Thoracic aorta (tissue), 2 donors: ENCODE data around the gene CCL28. TPM values are rescaled to one million over a fixed set of nuclear protein-coding genes. Genes with fewer than 3 reads are reported as not detected.

Experiments used
- ATAC-seq: fragments of 150-250 bp; one replicate; pipeline ENCODE4 v1.8.0; 2017; ENCODE audit warnings: low read depth; ENCODE audit not compliant: insufficient number of reproducible peaks, low FRiP score
- DNase-seq: peaks from one replicate; pipeline ENCODE4 v3.0.0-alpha.2; 2020; ENCODE audit warnings: low spot score
- H3K27ac ChIP-seq, 2 donors: fragments of 200-600 bp; sonication (generic); 1 replicate in 1 of 2; 2 replicates in 1 of 2; pipeline ENCODE4 v1.5.1; 2016; ENCODE audit warnings: mild to moderate bottlenecking in 2 of 2, moderate library complexity in 2 of 2
- H3K27me3 ChIP-seq: fragments of 200-600 bp; sonication (generic); replicated peaks from 2 replicates; pipeline ENCODE4 v1.6.0; 2016; ENCODE audit warnings: mild to moderate bottlenecking; ENCODE audit not compliant: insufficient read depth
- H3K36me3 ChIP-seq: fragments of 200-600 bp; sonication (generic); one replicate; pipeline ENCODE4 v1.5.1; 2016
- H3K4me1 ChIP-seq, 2 donors: fragments of 200-600 bp; sonication (generic); 1 replicate in 1 of 2; 2 replicates in 1 of 2; pipeline versions ENCODE4 v1.5.1 to v1.6.0; 2016; ENCODE audit warnings: low read depth in 2 of 2, mild to moderate bottlenecking in 1 of 2; ENCODE audit not compliant: control insufficient read depth in 1 of 2
- H3K4me3 ChIP-seq: fragments of 200-600 bp; sonication (generic); 2 replicates; pipeline ENCODE4 v1.5.1; 2016; ENCODE audit warnings: mild to moderate bottlenecking
- H3K9me3 ChIP-seq: fragments of 200-600 bp; sonication (generic); 2 replicates; pipeline ENCODE4 v1.5.1; 2016
- CTCF ChIP-seq: fragments of 200-600 bp; sonication (generic); IDR thresholded peaks from one replicate; pipeline ENCODE4 v1.5.1; 2019; ENCODE audit warnings: antibody characterized with exemption
- total RNA-seq, 2 donors: library from RNA; depleted of rRNA; stranded (reverse); fragments of >200 nt; gene quantifications; one replicate each; pipeline versions ENCODE4 v1.1.0 to v1.2.3, GENCODE V29; 2016

Gene CCL28
- total RNA-seq, 2 donors from 2014 or later = 4.3 to 24.2 TPM

GRCh38 chr5:43416803-43417394 lies 4.7 kb upstream of the CCL28 start:
- no peak for TF ChIP-seq CTCF
- no peaks in the 10 kb centered on the region for H3K36me3 ChIP-seq
- DNase-seq (no peak), ATAC-seq (no peak)
- H3K4me3 ChIP-seq = no peak overlapping the region
- no peak overlapping the region for H3K27ac ChIP-seq
- peaks cover 3 to 4% of the 10 kb centered on the region in 2 donors for H3K4me1 ChIP-seq
- H3K27me3 ChIP-seq = no peaks in the 10 kb centered on the region
- no peaks in the 10 kb centered on the region for H3K9me3 ChIP-seq

- DNase-seq (no peak), ATAC-seq (no peak)
- no peak for TF ChIP-seq CTCF
- Histone ChIP-seq H3K27me3 (no peaks in the 10 kb centered on the region), H3K36me3 (no peaks in the 10 kb centered on the region), H3K4me3 (no peak overlapping the region), H3K27ac (no peak overlapping the region), H3K4me1 (no peaks in the 10 kb centered on the region), H3K9me3 (no peaks in the 10 kb centered on the region)
Observed at GRCh38 chr5:43415935-43416802, 4.0 kb upstream of the CCL28 start.

GRCh38 chr5:43413966-43414365 lies 1.8 kb upstream of the CCL28 start:
- no peak overlapping the region for H3K4me3 ChIP-seq
- no peaks in the 10 kb centered on the region for H3K4me1 ChIP-seq
- H3K27me3 ChIP-seq = no peaks in the 10 kb centered on the region
- no peak for TF ChIP-seq CTCF
- no peak for ATAC-seq
- H3K9me3 ChIP-seq = no peaks in the 10 kb centered on the region
- no peaks in the 10 kb centered on the region for H3K36me3 ChIP-seq
- no peak for DNase-seq
- H3K27ac ChIP-seq = no peak overlapping the region

- no peak overlapping the region for H3K4me3 ChIP-seq
- no peaks in the 10 kb centered on the region for H3K9me3 ChIP-seq
- no peak for ATAC-seq
- TF ChIP-seq CTCF = no peak
- no peak overlapping the region for H3K27ac ChIP-seq
- no peaks in the 10 kb centered on the region for H3K27me3 ChIP-seq
- no peak for DNase-seq
- H3K4me1 ChIP-seq = no peaks in the 10 kb centered on the region
- H3K36me3 ChIP-seq = no peaks in the 10 kb centered on the region
Observed at GRCh38 chr5:43412644-43413043, 453 bp upstream of the CCL28 start.

- Histone ChIP-seq H3K4me3 (no peak overlapping the region), H3K4me1 (no peaks in the 10 kb centered on the region), H3K27me3 (no peaks in the 10 kb centered on the region), H3K9me3 (no peaks in the 10 kb centered on the region), H3K36me3 (no peaks in the 10 kb centered on the region), H3K27ac (no peak overlapping the region)
- ATAC-seq (no peak), DNase-seq (no peak)
- no peak for TF ChIP-seq CTCF
Observed at GRCh38 chr5:43411495-43411894, 696 bp downstream of the CCL28 start.
